Endothelial cell of umbilical vein (primary cell): ENCODE results near the gene PSME3IP1. TPM values are rescaled to one million over a fixed set of nuclear protein-coding genes. Genes with fewer than 3 reads are reported as not detected.

Source experiments
- BruUV-seq: library from RNA; stranded (reverse); fragments of 400-500 nt; replicated peaks from 2 replicates; lab custom pipeline; 2021; lab: Mats Ljungman, UMichigan
- CTCF ChIA-PET: fragments of 300-600, 350-600 bp; sonication (Branson Sonifier 250); formaldehyde crosslinking; loops from one replicate; lab custom pipeline; 2021; ENCODE audit warnings: antibody characterized with exemption, inconsistent platforms; lab: Charles Lee
- POLR2A ChIA-PET: fragments of 300-600, 350-600 bp; sonication (Branson Sonifier 250); formaldehyde crosslinking; loops from one replicate; lab custom pipeline; 2021; ENCODE audit warnings: antibody characterized with exemption, inconsistent platforms; lab: Charles Lee
- DNase-seq: peaks from one replicate; pipeline ENCODE4 v3.0.0-alpha.2; 2011; ENCODE audit warnings: low read depth, low spot score
- FAIRE-seq: peaks from 2 replicates; lab custom pipeline; 2011; peaks lifted over from hg19 to GRCh38; lab: Jason Lieb, UNC
- H2AFZ ChIP-seq: 2 replicates; pipeline ENCODE4 v1.6.0; 2012; ENCODE audit warnings: low read depth, low read length, control low read depth, inconsistent platforms
- H3K27ac ChIP-seq: 2 replicates; pipeline ENCODE4 v1.5.1; 2011; ENCODE audit warnings: low read depth, mild to moderate bottlenecking, control low read depth, low read length, moderate library complexity; ENCODE audit not compliant: insufficient read depth
- H3K27me3 ChIP-seq, 2 experiments: 2 replicates each; pipeline versions ENCODE4 v1.6.0 to v1.6.1; 2011; ENCODE audit warnings: low read length in 2 of 2, mixed read lengths in 1 of 2; ENCODE audit not compliant: control insufficient read depth in 2 of 2, insufficient read depth in 2 of 2
- H3K36me3 ChIP-seq, 2 experiments: 2 replicates in 1 of 2; 3 replicates in 1 of 2; pipeline ENCODE4 v1.5.1; 2011; ENCODE audit warnings: low read length in 2 of 2, mild to moderate bottlenecking in 1 of 2, moderate library complexity in 1 of 2; ENCODE audit not compliant: control insufficient read depth in 2 of 2, insufficient read depth in 2 of 2; ENCODE audit errors: extremely low read depth in 1 of 2
- H3K4me1 ChIP-seq: 3 replicates; pipeline ENCODE4 v1.5.1; 2011; ENCODE audit warnings: mild to moderate bottlenecking, low read length; ENCODE audit not compliant: control insufficient read depth, insufficient read depth; ENCODE audit errors: extremely low read depth
- H3K4me2 ChIP-seq: 2 replicates; pipeline ENCODE4 v1.6.1; 2011; ENCODE audit warnings: low read length, control low read depth, mixed read lengths; ENCODE audit not compliant: insufficient read depth
- H3K4me3 ChIP-seq, 3 experiments: fragments of 200-600 bp in 1 of 3; sonication (generic), shearing (Covaris generic) in 1 of 3; replicated peaks in 1 of 3; 2 replicates each; pipeline ENCODE4 v1.5.1; 2011 to 2016; ENCODE audit warnings: control low read depth in 3 of 3, low read length in 3 of 3, mild to moderate bottlenecking in 2 of 3, inconsistent platforms in 1 of 3, low read depth in 1 of 3, moderate library complexity in 1 of 3; ENCODE audit not compliant: insufficient read depth in 1 of 3
- H3K79me2 ChIP-seq: 2 replicates; pipeline ENCODE4 v1.6.0; 2012; ENCODE audit warnings: low read length, inconsistent platforms; ENCODE audit not compliant: control insufficient read depth, insufficient read depth
- H3K9ac ChIP-seq: replicated peaks from 2 replicates; pipeline ENCODE3; 2011; ENCODE audit warnings: low read length, control low read depth; ENCODE audit not compliant: insufficient read depth; ENCODE audit errors: extremely low read depth
- H3K9me1 ChIP-seq: replicated peaks from 3 replicates; pipeline ENCODE4 v1.6.0; 2011; ENCODE audit warnings: mild to moderate bottlenecking, low read length; ENCODE audit not compliant: control insufficient read depth, insufficient read depth; ENCODE audit errors: extremely low read depth
- H3K9me3 ChIP-seq: replicated peaks from 2 replicates; pipeline ENCODE4 v1.5.1; 2012; ENCODE audit warnings: low read length, inconsistent platforms; ENCODE audit not compliant: control insufficient read depth, insufficient read depth
- H4K20me1 ChIP-seq: replicated peaks from 2 replicates; pipeline ENCODE3; 2011; ENCODE audit warnings: mild to moderate bottlenecking, low read length; ENCODE audit not compliant: control insufficient read depth, insufficient read depth; ENCODE audit errors: extremely low read depth
- EZH2 ChIP-seq: IDR thresholded peaks from 2 replicates; pipeline ENCODE4 v1.6.1; 2012; ENCODE audit warnings: borderline replicate concordance, low read depth, mild to moderate bottlenecking, moderate library complexity, low read length, inconsistent platforms; ENCODE audit not compliant: severe bottlenecking
- FOS ChIP-seq: IDR thresholded peaks from 2 replicates; pipeline ENCODE4 v1.6.1; 2011; ENCODE audit warnings: mild to moderate bottlenecking, low read length, moderate library complexity, borderline replicate concordance; ENCODE audit not compliant: insufficient read depth
- GATA2 ChIP-seq: IDR thresholded peaks from 2 replicates; pipeline ENCODE4 v1.7.0; 2011; ENCODE audit warnings: low read depth, mild to moderate bottlenecking, moderate library complexity, mixed read lengths, low read length; ENCODE audit not compliant: insufficient read length, insufficient read depth
- JUN ChIP-seq: IDR thresholded peaks from 2 replicates; pipeline ENCODE4 v1.6.1; 2011; ENCODE audit warnings: borderline replicate concordance, low read depth; ENCODE audit not compliant: insufficient read length, insufficient read depth
- MYC ChIP-seq: IDR thresholded peaks from one replicate; pipeline ENCODE4 v1.6.1; 2011; ENCODE audit warnings: mild to moderate bottlenecking, low read depth, low read length
- POLR2A ChIP-seq: IDR thresholded peaks from 2 replicates; pipeline ENCODE4 v1.6.1; 2012; ENCODE audit warnings: low read depth, mild to moderate bottlenecking, control low read depth, low read length
- POLR2AphosphoS5 ChIP-seq: IDR thresholded peaks from 2 replicates; pipeline ENCODE4 v1.6.1; 2012; ENCODE audit warnings: low read depth, mild to moderate bottlenecking, control low read depth, low read length, moderate library complexity; ENCODE audit not compliant: insufficient read depth
- dilution Hi-C: fragments of 300-500 bp; cut with MboI; formaldehyde crosslinking; loops from one replicate; pipeline ENCODE4 v1.15.0; 2019; ENCODE audit warnings: low sequenced_read_pairs; ENCODE audit not compliant: extremely low pct_ligation_motif_present
- intact Hi-C: fragments of 100-400 bp; cut with micrococcal nuclease; formaldehyde crosslinking; loops from one replicate; pipeline ENCODE4 v1.10.0; 2022
- polyA plus RNA-seq, 4 experiments: library from polyadenylated mRNA; depleted of rRNA in 3 of 4; stranded (reverse) in 3 of 4; unstranded in 1 of 4; fragments of >200 nt; gene quantifications; 2 replicates each; pipeline versions ENCODE4 v1.2.1 to v1.2.3, GENCODE V29; 2011 to 2012; ENCODE audit warnings: missing spikeins in 1 of 4
- total RNA-seq: library from RNA; stranded (reverse); gene quantifications from 2 replicates; pipeline ENCODE4 v1.2.3, GENCODE V29; 2021
- TF ChIP-seq, protein P1 (sequence below), 2 donors: IDR thresholded peaks; 1 replicate in 1 of 2; 2 replicates in 1 of 2; pipeline ENCODE4 v1.5.1; 2011; ENCODE audit warnings: low read length in 2 of 2, mild to moderate bottlenecking in 2 of 2, moderate library complexity in 2 of 2, control low read depth in 1 of 2, inconsistent platforms in 1 of 2, low read depth in 1 of 2; ENCODE audit not compliant: insufficient read depth in 1 of 2; ENCODE audit errors: extremely low read depth in 1 of 2
- TF ChIP-seq, protein P2 (sequence below): IDR thresholded peaks from 2 replicates; pipeline ENCODE4 v1.6.1; 2011; ENCODE audit not compliant: insufficient read depth, insufficient read length

Gene PSME3IP1
- total and polyA plus RNA-seq, 2 donors (not counting 3 experiments of a cell fraction or from before 2014, with no cell fraction given) = 86.2 to 91.8 TPM

- no peak for FAIRE-seq
- H3K36me3 ChIP-seq = peaks cover 34 to 39% of the 10 kb centered on the region in 2 experiments
- H3K4me1 ChIP-seq = no peaks in the 10 kb centered on the region
- intact Hi-C loops (no loop called here), dilution Hi-C loops (no loop called here)
- ChIA-PET POLR2A (no interaction called here), CTCF (interaction anchor here (0.9 to 2.1 kb wide), 5 partner anchors 10 to 30 kb away, joined by 3 to 7 read pairs (median 3); partner anchors contain the start of gene ARL2BP)
- no peak overlapping the region for H3K27ac ChIP-seq
- no peak overlapping the region for H2AFZ ChIP-seq
- no peak for DNase-seq
- no peaks in the 10 kb centered on the region for H3K9me1 ChIP-seq
- H3K79me2 ChIP-seq = no peaks in the 10 kb centered on the region
- H3K4me3 ChIP-seq = no peak overlapping the region
- no peak overlapping the region for H3K4me2 ChIP-seq
- H4K20me1 ChIP-seq = no peaks in the 10 kb centered on the region
- no TSS peak for BruUV-seq
- no peaks in the 10 kb centered on the region for H3K9me3 ChIP-seq
- no peaks in the 10 kb centered on the region for H3K27me3 ChIP-seq
- TF ChIP-seq JUN = no peak
- no peak for TF ChIP-seq POLR2A
- TF ChIP-seq, protein P1, sequence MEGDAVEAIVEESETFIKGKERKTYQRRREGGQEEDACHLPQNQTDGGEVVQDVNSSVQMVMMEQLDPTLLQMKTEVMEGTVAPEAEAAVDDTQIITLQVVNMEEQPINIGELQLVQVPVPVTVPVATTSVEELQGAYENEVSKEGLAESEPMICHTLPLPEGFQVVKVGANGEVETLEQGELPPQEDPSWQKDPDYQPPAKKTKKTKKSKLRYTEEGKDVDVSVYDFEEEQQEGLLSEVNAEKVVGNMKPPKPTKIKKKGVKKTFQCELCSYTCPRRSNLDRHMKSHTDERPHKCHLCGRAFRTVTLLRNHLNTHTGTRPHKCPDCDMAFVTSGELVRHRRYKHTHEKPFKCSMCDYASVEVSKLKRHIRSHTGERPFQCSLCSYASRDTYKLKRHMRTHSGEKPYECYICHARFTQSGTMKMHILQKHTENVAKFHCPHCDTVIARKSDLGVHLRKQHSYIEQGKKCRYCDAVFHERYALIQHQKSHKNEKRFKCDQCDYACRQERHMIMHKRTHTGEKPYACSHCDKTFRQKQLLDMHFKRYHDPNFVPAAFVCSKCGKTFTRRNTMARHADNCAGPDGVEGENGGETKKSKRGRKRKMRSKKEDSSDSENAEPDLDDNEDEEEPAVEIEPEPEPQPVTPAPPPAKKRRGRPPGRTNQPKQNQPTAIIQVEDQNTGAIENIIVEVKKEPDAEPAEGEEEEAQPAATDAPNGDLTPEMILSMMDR (IDR thresholded peaks at IDR 0.05; ENCODE audit: extremely low read depth in 1 of 2, insufficient read depth in 1 of 2, low read depth in 1 of 2, low read length in 2 of 2) = no peak
- no peak overlapping the region for H3K9ac ChIP-seq
Observed at GRCh38 chr16:57231821-57232350, 46.0 kb upstream of the PSME3IP1 start.

DNA sequence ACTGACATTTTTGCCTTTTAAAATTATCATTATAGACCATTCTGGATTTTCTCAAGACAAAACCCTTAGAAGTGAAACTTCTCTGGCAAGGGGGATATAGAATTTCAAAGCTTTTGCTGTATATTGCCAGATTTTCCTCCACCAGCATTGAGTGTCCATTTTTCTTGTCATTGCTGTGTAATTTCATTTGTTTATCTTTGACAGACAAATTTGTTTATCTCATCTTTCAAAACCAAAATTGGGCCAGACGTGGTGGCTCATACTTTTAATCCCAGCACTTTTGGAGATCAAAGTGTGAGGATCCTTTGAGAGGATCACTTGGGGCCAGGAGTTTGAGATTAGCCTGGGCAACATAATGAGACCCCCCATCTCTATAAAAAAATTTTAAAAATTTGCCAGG is 43.2 kb upstream of the PSME3IP1 start:
- Histone ChIP-seq H3K79me2 (no peaks in the 10 kb centered on the region), H3K4me2 (no peak overlapping the region), H3K27me3 (no peaks in the 10 kb centered on the region), H3K36me3 (peaks cover 37 to 41% of the 10 kb centered on the region in 2 experiments), H3K27ac (no peak overlapping the region), H3K9me3 (no peaks in the 10 kb centered on the region), H3K9ac (no peak overlapping the region), H3K4me3 (no peak overlapping the region), H3K9me1 (no peaks in the 10 kb centered on the region), H3K4me1 (no peaks in the 10 kb centered on the region), H4K20me1 (no peaks in the 10 kb centered on the region), H2AFZ (no peak overlapping the region)
- TF ChIP-seq, protein P2, sequence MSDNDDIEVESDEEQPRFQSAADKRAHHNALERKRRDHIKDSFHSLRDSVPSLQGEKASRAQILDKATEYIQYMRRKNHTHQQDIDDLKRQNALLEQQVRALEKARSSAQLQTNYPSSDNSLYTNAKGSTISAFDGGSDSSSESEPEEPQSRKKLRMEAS = no peak
- TF ChIP-seq POLR2AphosphoS5 (no peak), GATA2 (no peak), FOS (no peak), JUN (no peak), MYC (no peak), POLR2A (no peak), EZH2 (no peak)
- TF ChIP-seq, protein P1 (IDR thresholded peaks at IDR 0.05; ENCODE audit: extremely low read depth in 1 of 2, insufficient read depth in 1 of 2, low read depth in 1 of 2, low read length in 2 of 2) = no peak
- FAIRE-seq (no peak), DNase-seq (no peak)
- dilution Hi-C loops (no loop called here), intact Hi-C loops (no loop called here)
- ChIA-PET CTCF (interaction anchor here (1.0 to 1.4 kb wide), 4 partner anchors 23 to 264 kb away, joined by 3 to 7 read pairs (median 3); no protein-coding TSS in a partner anchor), POLR2A (no interaction called here)
- BruUV-seq = no TSS peak
